Liver (tissue), 9 donors: Measurements from ENCODE around the gene KLHL2. TPM values are rescaled to one million over a fixed set of nuclear protein-coding genes. Genes with fewer than 3 reads are reported as not detected.

Experiments
- DNase-seq: peaks from one replicate; pipeline ENCODE4 v3.0.0-alpha.2; 2017; ENCODE audit warnings: low spot score
- H3K27ac ChIP-seq, 2 donors: one replicate each; pipeline ENCODE4 v1.7.0; 2013; ENCODE audit warnings: inconsistent platforms in 2 of 2, low read length in 2 of 2, control low read depth in 1 of 2, low read depth in 1 of 2, mild to moderate bottlenecking in 1 of 2
- H3K27me3 ChIP-seq, 4 donors: one replicate each; pipeline versions ENCODE4 v1.6.1 to v1.7.0; 2013; ENCODE audit warnings: low read length in 3 of 4, inconsistent platforms in 1 of 4, mild to moderate bottlenecking in 1 of 4, moderate library complexity in 1 of 4; ENCODE audit not compliant: control insufficient read depth in 4 of 4, insufficient read depth in 4 of 4
- H3K36me3 ChIP-seq, 4 donors: one replicate each; pipeline versions ENCODE4 v1.6.1 to v1.7.0; 2013; ENCODE audit warnings: low read length in 3 of 4, mild to moderate bottlenecking in 3 of 4, low read depth in 1 of 4, moderate library complexity in 1 of 4; ENCODE audit not compliant: control insufficient read depth in 4 of 4, insufficient read depth in 3 of 4
- H3K4me1 ChIP-seq, 4 donors: one replicate each; pipeline versions ENCODE4 v1.6.1 to v1.7.0; 2013; ENCODE audit warnings: low read length in 3 of 4, mild to moderate bottlenecking in 3 of 4, moderate library complexity in 1 of 4; ENCODE audit not compliant: control insufficient read depth in 4 of 4, insufficient read depth in 4 of 4
- H3K4me3 ChIP-seq, 3 donors: one replicate each; pipeline versions ENCODE4 v1.6.1 to v1.7.0; 2013; ENCODE audit warnings: low read length in 3 of 3, control low read depth in 1 of 3, low read depth in 1 of 3, mild to moderate bottlenecking in 1 of 3
- H3K9ac ChIP-seq, 2 donors: one replicate each; pipeline ENCODE4 v1.7.0; 2013; ENCODE audit warnings: low read length in 2 of 2, mild to moderate bottlenecking in 2 of 2, moderate library complexity in 2 of 2, control low read depth in 1 of 2, low read depth in 1 of 2
- H3K9me3 ChIP-seq, 4 donors: one replicate each; pipeline versions ENCODE4 v1.6.1 to v1.7.0; 2013; ENCODE audit warnings: low read length in 3 of 4; ENCODE audit not compliant: control insufficient read depth in 4 of 4
- EGR1 ChIP-seq, 2 donors: IDR thresholded peaks; 2 replicates each; pipeline ENCODE4 v1.6.1; 2016 to 2018; ENCODE audit warnings: antibody characterized with exemption in 2 of 2, low read depth in 2 of 2
- FOXA1 ChIP-seq: IDR thresholded peaks from 2 replicates; pipeline ENCODE4 v1.6.1; 2016; ENCODE audit warnings: antibody characterized with exemption
- FOXA2 ChIP-seq: IDR thresholded peaks from 2 replicates; pipeline ENCODE4 v1.6.1; 2016; ENCODE audit warnings: antibody characterized with exemption
- GABPA ChIP-seq, 2 donors: IDR thresholded peaks in 1 of 2; conservative IDR thresholded peaks in 1 of 2; 2 replicates each; pipeline ENCODE4 v1.6.1; 2016; ENCODE audit warnings: antibody characterized with exemption in 2 of 2, mild to moderate bottlenecking in 1 of 2, moderate library complexity in 1 of 2
- HNF4A ChIP-seq, 2 donors: conservative IDR thresholded peaks; 2 replicates each; pipeline ENCODE4 v1.6.1; 2016; ENCODE audit warnings: antibody characterized with exemption in 2 of 2, mild to moderate bottlenecking in 2 of 2
- HNF4G ChIP-seq: IDR thresholded peaks from 2 replicates; pipeline ENCODE4 v1.6.1; 2016; ENCODE audit warnings: antibody characterized with exemption
- JUND ChIP-seq, 2 donors: IDR thresholded peaks; 2 replicates each; pipeline ENCODE4 v1.6.1; 2016; ENCODE audit warnings: antibody characterized with exemption in 2 of 2
- NR2F2 ChIP-seq: IDR thresholded peaks from 2 replicates; pipeline ENCODE4 v1.6.1; 2016; ENCODE audit warnings: antibody characterized with exemption
- RAD21 ChIP-seq, 2 donors: IDR thresholded peaks; 2 replicates each; pipeline ENCODE4 v1.6.1; 2016; ENCODE audit warnings: antibody characterized with exemption in 2 of 2, mild to moderate bottlenecking in 2 of 2
- RXRA ChIP-seq, 2 donors: IDR thresholded peaks; 2 replicates each; pipeline ENCODE4 v1.6.1; 2017 to 2018; ENCODE audit warnings: antibody characterized with exemption in 2 of 2, mild to moderate bottlenecking in 1 of 2
- SP1 ChIP-seq: IDR thresholded peaks from 2 replicates; pipeline ENCODE4 v1.6.1; 2018; ENCODE audit warnings: antibody characterized with exemption, mild to moderate bottlenecking
- TAF1 ChIP-seq: conservative IDR thresholded peaks from 2 replicates; pipeline ENCODE4 v1.6.1; 2016; ENCODE audit warnings: antibody characterized with exemption, mild to moderate bottlenecking
- YY1 ChIP-seq: IDR thresholded peaks from 2 replicates; pipeline ENCODE4 v1.6.1; 2016; ENCODE audit warnings: antibody characterized with exemption, mild to moderate bottlenecking
- WGBS: extraction: QIAGEN DNeasy Blood & Tissue Kit; methylation state at CpG from one replicate; pipeline ENCODE4 v1.1.7; 2013; 5-methylcytosine and 5-hydroxymethylcytosine counted together
- polyA plus RNA-seq, 2 donors: library from polyadenylated mRNA; stranded (reverse) in 1 of 2; unstranded in 1 of 2; fragments of 200-250 nt in 1 of 2; fragments of >200 nt in 1 of 2; fragmentation: Nextera tagmentation in 1 of 2; extraction: Ambion mirVana in 1 of 2; gene quantifications; one replicate each; pipeline versions ENCODE4 v1.2.1 to v1.2.3, GENCODE V29; 2013 to 2015
- total RNA-seq, 2 donors: library from RNA; depleted of rRNA; stranded (reverse); fragments of >200 nt; gene quantifications; one replicate each; pipeline ENCODE4 v1.2.3, GENCODE V29; 2014
- TF ChIP-seq, protein P1 (sequence below): IDR thresholded peaks from 2 replicates; pipeline ENCODE4 v1.6.1; 2016; ENCODE audit warnings: antibody characterized with exemption, mild to moderate bottlenecking
- TF ChIP-seq, protein P2 (sequence below): IDR thresholded peaks from 2 replicates; pipeline ENCODE4 v1.6.1; 2016; ENCODE audit warnings: antibody characterized with exemption
- TF ChIP-seq, protein P3 (sequence below): fragments of 150-350 bp; IDR thresholded peaks from 2 replicates; pipeline ENCODE4 v1.5.1; 2017; ENCODE audit warnings: improper control_type of control experiment, low read depth, low read length; ENCODE audit not compliant: missing input control
- TF ChIP-seq, protein P4 (sequence below): IDR thresholded peaks from 2 replicates; pipeline ENCODE4 v1.6.1; 2016; ENCODE audit warnings: antibody characterized with exemption
- donor health status: healthy.
- donor health status: healthy.
- donor health status: healthy.
- donor health status: healthy.
- donor health status: healthy.

The KLHL2 gene
- total and polyA plus RNA-seq, 4 donors = 10.0 to 37.9 (median 13.6) TPM

DNA sequence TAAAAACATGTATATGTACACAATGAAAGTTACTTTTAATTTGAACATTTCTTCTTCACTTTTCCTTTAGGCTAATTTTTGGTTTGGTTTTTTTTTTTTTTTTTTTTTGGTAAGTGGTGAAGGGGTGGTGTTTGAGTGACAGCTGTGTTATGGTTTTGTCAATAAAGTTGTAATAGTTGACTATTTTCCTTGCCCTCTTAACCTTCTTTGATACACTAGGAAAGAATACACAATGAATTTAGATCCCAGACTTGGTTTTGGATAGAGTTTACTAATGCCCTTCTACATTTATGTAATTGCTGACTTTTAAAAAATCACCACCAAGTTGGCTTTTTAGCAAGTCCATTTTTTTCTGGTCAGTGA lies 82.0 kb downstream of the KLHL2 start:
- no peak for DNase-seq
- peaks cover 2 to 17% (median 12%) of the 10 kb centered on the region in 4 donors for H3K4me1 ChIP-seq
- H3K36me3 ChIP-seq = peaks cover 0 to 2% (median 0%) of the 10 kb centered on the region in 4 donors
- H3K9ac ChIP-seq = no peak overlapping the region
- no peak overlapping the region for H3K27ac ChIP-seq
- no peaks in the 10 kb centered on the region for H3K27me3 ChIP-seq
- no peak overlapping the region for H3K4me3 ChIP-seq
- TF ChIP-seq RXRA (IDR thresholded peaks at IDR 0.05) = no peak
- TF ChIP-seq EGR1 (IDR thresholded peaks at IDR 0.05; ENCODE audit: low read depth in 2 of 2) = no peak
- TF ChIP-seq FOXA1 = no peak
- TF ChIP-seq, protein P1, sequence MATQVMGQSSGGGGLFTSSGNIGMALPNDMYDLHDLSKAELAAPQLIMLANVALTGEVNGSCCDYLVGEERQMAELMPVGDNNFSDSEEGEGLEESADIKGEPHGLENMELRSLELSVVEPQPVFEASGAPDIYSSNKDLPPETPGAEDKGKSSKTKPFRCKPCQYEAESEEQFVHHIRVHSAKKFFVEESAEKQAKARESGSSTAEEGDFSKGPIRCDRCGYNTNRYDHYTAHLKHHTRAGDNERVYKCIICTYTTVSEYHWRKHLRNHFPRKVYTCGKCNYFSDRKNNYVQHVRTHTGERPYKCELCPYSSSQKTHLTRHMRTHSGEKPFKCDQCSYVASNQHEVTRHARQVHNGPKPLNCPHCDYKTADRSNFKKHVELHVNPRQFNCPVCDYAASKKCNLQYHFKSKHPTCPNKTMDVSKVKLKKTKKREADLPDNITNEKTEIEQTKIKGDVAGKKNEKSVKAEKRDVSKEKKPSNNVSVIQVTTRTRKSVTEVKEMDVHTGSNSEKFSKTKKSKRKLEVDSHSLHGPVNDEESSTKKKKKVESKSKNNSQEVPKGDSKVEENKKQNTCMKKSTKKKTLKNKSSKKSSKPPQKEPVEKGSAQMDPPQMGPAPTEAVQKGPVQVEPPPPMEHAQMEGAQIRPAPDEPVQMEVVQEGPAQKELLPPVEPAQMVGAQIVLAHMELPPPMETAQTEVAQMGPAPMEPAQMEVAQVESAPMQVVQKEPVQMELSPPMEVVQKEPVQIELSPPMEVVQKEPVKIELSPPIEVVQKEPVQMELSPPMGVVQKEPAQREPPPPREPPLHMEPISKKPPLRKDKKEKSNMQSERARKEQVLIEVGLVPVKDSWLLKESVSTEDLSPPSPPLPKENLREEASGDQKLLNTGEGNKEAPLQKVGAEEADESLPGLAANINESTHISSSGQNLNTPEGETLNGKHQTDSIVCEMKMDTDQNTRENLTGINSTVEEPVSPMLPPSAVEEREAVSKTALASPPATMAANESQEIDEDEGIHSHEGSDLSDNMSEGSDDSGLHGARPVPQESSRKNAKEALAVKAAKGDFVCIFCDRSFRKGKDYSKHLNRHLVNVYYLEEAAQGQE = no peak
- TF ChIP-seq NR2F2 = no peak
- no peak for TF ChIP-seq YY1
- TF ChIP-seq JUND (IDR thresholded peaks at IDR 0.05) = no peak
- TF ChIP-seq, protein P2, sequence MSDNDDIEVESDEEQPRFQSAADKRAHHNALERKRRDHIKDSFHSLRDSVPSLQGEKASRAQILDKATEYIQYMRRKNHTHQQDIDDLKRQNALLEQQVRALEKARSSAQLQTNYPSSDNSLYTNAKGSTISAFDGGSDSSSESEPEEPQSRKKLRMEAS = no peak
- TF ChIP-seq, protein P3, sequence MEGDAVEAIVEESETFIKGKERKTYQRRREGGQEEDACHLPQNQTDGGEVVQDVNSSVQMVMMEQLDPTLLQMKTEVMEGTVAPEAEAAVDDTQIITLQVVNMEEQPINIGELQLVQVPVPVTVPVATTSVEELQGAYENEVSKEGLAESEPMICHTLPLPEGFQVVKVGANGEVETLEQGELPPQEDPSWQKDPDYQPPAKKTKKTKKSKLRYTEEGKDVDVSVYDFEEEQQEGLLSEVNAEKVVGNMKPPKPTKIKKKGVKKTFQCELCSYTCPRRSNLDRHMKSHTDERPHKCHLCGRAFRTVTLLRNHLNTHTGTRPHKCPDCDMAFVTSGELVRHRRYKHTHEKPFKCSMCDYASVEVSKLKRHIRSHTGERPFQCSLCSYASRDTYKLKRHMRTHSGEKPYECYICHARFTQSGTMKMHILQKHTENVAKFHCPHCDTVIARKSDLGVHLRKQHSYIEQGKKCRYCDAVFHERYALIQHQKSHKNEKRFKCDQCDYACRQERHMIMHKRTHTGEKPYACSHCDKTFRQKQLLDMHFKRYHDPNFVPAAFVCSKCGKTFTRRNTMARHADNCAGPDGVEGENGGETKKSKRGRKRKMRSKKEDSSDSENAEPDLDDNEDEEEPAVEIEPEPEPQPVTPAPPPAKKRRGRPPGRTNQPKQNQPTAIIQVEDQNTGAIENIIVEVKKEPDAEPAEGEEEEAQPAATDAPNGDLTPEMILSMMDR = no peak
- TF ChIP-seq HNF4G = no peak
- no peak for TF ChIP-seq RAD21 (IDR thresholded peaks at IDR 0.05)
- TF ChIP-seq, protein P4, sequence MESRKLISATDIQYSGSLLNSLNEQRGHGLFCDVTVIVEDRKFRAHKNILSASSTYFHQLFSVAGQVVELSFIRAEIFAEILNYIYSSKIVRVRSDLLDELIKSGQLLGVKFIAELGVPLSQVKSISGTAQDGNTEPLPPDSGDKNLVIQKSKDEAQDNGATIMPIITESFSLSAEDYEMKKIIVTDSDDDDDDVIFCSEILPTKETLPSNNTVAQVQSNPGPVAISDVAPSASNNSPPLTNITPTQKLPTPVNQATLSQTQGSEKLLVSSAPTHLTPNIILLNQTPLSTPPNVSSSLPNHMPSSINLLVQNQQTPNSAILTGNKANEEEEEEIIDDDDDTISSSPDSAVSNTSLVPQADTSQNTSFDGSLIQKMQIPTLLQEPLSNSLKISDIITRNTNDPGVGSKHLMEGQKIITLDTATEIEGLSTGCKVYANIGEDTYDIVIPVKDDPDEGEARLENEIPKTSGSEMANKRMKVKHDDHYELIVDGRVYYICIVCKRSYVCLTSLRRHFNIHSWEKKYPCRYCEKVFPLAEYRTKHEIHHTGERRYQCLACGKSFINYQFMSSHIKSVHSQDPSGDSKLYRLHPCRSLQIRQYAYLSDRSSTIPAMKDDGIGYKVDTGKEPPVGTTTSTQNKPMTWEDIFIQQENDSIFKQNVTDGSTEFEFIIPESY = no peak
- TF ChIP-seq SP1 = no peak
- no peak for TF ChIP-seq TAF1
- TF ChIP-seq GABPA (IDR thresholded peaks at IDR 0.05 in 1 of 2, conservative IDR thresholded peaks at IDR 0.05 in 1 of 2) = no peak
- no peak for TF ChIP-seq HNF4A (conservative IDR thresholded peaks at IDR 0.05)
- no peak for TF ChIP-seq FOXA2
- H3K9me3 ChIP-seq = no peaks in the 10 kb centered on the region

DNA sequence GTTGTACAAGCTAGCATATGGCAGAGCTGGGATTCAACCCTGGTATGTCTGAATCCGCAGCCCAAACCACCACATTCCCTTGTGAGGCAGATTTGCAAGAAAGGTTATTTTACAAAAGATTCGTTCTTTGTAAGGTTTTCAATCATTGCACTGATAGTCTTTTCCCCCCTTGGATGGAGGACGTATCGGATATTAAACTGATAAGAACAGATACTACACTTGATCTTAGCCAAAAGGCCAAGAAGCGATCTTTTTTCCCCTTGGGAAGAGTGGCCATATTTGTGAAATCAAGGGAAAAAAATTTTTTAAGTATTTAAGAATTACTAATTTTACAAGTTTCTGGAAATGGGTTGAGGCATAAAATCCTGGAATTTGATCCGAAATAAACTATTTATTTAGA lies 85.7 kb downstream of the KLHL2 start:
- no peak overlapping the region for H3K27ac ChIP-seq
- TF ChIP-seq EGR1 (IDR thresholded peaks at IDR 0.05; ENCODE audit: low read depth in 2 of 2) = no peak
- no peak for TF ChIP-seq JUND (IDR thresholded peaks at IDR 0.05)
- no peak for TF ChIP-seq TAF1
- TF ChIP-seq RAD21 (IDR thresholded peaks at IDR 0.05) = no peak
- TF ChIP-seq NR2F2 = no peak
- TF ChIP-seq GABPA (IDR thresholded peaks at IDR 0.05 in 1 of 2, conservative IDR thresholded peaks at IDR 0.05 in 1 of 2) = no peak
- 98% methylated on average over 6 of the region's 6 CpGs for WGBS
- peaks cover 6 to 32% (median 15%) of the 10 kb centered on the region in 4 donors for H3K4me1 ChIP-seq
- H3K27me3 ChIP-seq = no peaks in the 10 kb centered on the region
- no peak overlapping the region for H3K9ac ChIP-seq
- no peak for DNase-seq
- H3K36me3 ChIP-seq = peaks cover 0 to 4% (median 3%) of the 10 kb centered on the region in 4 donors
- no peak overlapping the region for H3K4me3 ChIP-seq
- no peaks in the 10 kb centered on the region for H3K9me3 ChIP-seq
